Transverse colon (tissue), 4 donors: ENCODE results near the gene BOC. TPM values are rescaled to one million over a fixed set of nuclear protein-coding genes. Genes with fewer than 3 reads are reported as not detected.

Experiments used
- DNase-seq: peaks from one replicate; pipeline ENCODE4 v3.0.0-alpha.2; 2019
- H3K27ac ChIP-seq, 4 donors: fragments of 200-600 bp; sonication (generic); 2 replicates each; pipeline ENCODE4 v1.5.1; 2016 to 2018; ENCODE audit warnings: inconsistent platforms in 4 of 4
- H3K27me3 ChIP-seq: fragments of 200-600 bp; sonication (generic); 2 replicates; pipeline ENCODE4 v1.5.1; 2017; ENCODE audit warnings: inconsistent platforms
- H3K36me3 ChIP-seq, 4 donors: fragments of 200-600 bp; sonication (generic); 2 replicates each; pipeline ENCODE4 v1.5.1; 2017 to 2019; ENCODE audit warnings: inconsistent platforms in 4 of 4
- H3K4me1 ChIP-seq, 4 donors: fragments of 200-600 bp; sonication (generic); 2 replicates each; pipeline ENCODE4 v1.5.1; 2017 to 2020; ENCODE audit warnings: inconsistent platforms in 4 of 4
- H3K4me3 ChIP-seq, 4 donors: fragments of 200-600 bp; sonication (generic); 1 replicate in 1 of 4; 2 replicates in 3 of 4; pipeline versions ENCODE4 v1.5.1 to v1.6.1; 2017 to 2019; ENCODE audit warnings: inconsistent platforms in 4 of 4
- H3K9me3 ChIP-seq, 2 donors: fragments of 200-600 bp; sonication (generic); 2 replicates each; pipeline ENCODE4 v1.5.1; 2017 to 2019; ENCODE audit warnings: inconsistent platforms in 2 of 2
- CTCF ChIP-seq, 5 experiments: fragments of 200-600 bp in 3 of 5; fragments of 450-650 bp in 2 of 5; sonication (generic) in 3 of 5; IDR thresholded peaks; 1 replicate in 2 of 5; 2 replicates in 3 of 5; pipeline ENCODE4 v1.5.1; 2016 to 2017; ENCODE audit warnings: antibody characterized with exemption in 5 of 5, inconsistent platforms in 3 of 5, mild to moderate bottlenecking in 2 of 5, moderate library complexity in 1 of 5
- EP300 ChIP-seq: sonication (generic); formaldehyde crosslinking; IDR thresholded peaks from one replicate; pipeline ENCODE4 v1.6.1; 2017; ENCODE audit warnings: antibody characterized with exemption, low read depth
- POLR2A ChIP-seq: fragments of 450-650 bp; IDR thresholded peaks from one replicate; pipeline ENCODE4 v1.6.1; 2016; ENCODE audit warnings: antibody characterized with exemption, mild to moderate bottlenecking, moderate library complexity
- POLR2AphosphoS5 ChIP-seq, 3 donors: sonication (generic); formaldehyde crosslinking; IDR thresholded peaks; one replicate each; pipeline ENCODE4 v1.6.1; 2016; ENCODE audit warnings: antibody characterized with exemption in 3 of 3
- WGBS, 2 donors: methylation state at CpG; one replicate each; pipeline ENCODE4 v1.1.5; 2018; ENCODE audit warnings: low coverage in 1 of 2; 5-methylcytosine and 5-hydroxymethylcytosine counted together
- in situ Hi-C, 4 donors: fragments of 200-750 bp; cut with MboI; loops; one replicate each; pipeline versions ENCODE4 v1.15.0 to v1.15.1; 2017; ENCODE audit warnings: low sequenced_read_pairs in 3 of 4, low pct_ligation_motif_present in 1 of 4, low pct_unique_long_range_greater_than_20kb in 1 of 4
- intact Hi-C: fragments of 100-400 bp; cut with DNase I; formaldehyde crosslinking; loops from one replicate; pipeline ENCODE4 v1.15.1; 2023; ENCODE audit warnings: low total_unique reads
- total RNA-seq, 4 donors: library from RNA; depleted of rRNA; stranded (reverse); fragments of >200 nt; gene quantifications; one replicate each; pipeline ENCODE4 v1.1.0, GENCODE V29; 2016

BOC gene
- total RNA-seq, 4 donors from 2014 or later = 15.2 to 77.4 (median 45.4) TPM

- Histone ChIP-seq H3K9me3 (no peaks in the 10 kb centered on the region), H3K4me1 (peaks cover 8 to 42% (median 21%) of the 10 kb centered on the region in 4 donors), H3K36me3 (no peaks in the 10 kb centered on the region), H3K27me3 (no peaks in the 10 kb centered on the region), H3K27ac (peak overlapping the region; percentile 67 to 87 (median 78)), H3K4me3 (no peak overlapping the region)
- in situ Hi-C loops (no loop called here), intact Hi-C loops (no loop called here)
- no peak for DNase-seq
- TF ChIP-seq CTCF (IDR thresholded peaks at IDR 0.05) = no peak
- no peak for TF ChIP-seq POLR2AphosphoS5 (IDR thresholded peaks at IDR 0.05)
- no peak for TF ChIP-seq EP300
- no peak for TF ChIP-seq POLR2A
These were observed 35.7 kb downstream of the BOC start for GRCh38 chr3:113247068-113247467.

GRCh38 chr3:113247675-113248458, 36.5 kb downstream of the BOC start:
- Histone ChIP-seq H3K4me1 (peaks cover 8 to 38% (median 21%) of the 10 kb centered on the region in 4 donors), H3K27ac (peak overlapping the region; percentile 67 to 87 (median 78)), H3K4me3 (no peak overlapping the region), H3K36me3 (no peaks in the 10 kb centered on the region), H3K27me3 (no peaks in the 10 kb centered on the region), H3K9me3 (no peaks in the 10 kb centered on the region)
- intact Hi-C loops (no loop called here), in situ Hi-C loops (no loop called here)
- DNase-seq = no peak
- WGBS, 2 donors = 27 to 52% methylated on average over 4 to 7 of the region's 7 CpGs
- TF ChIP-seq POLR2AphosphoS5 (IDR thresholded peaks at IDR 0.05) (peak in 2 of 3 donors; percentile 68 to 73), POLR2A (no peak), EP300 (peak; percentile 25), CTCF (IDR thresholded peaks at IDR 0.05) (no peak)

- Histone ChIP-seq H3K27me3 (no peaks in the 10 kb centered on the region), H3K9me3 (no peaks in the 10 kb centered on the region), H3K36me3 (no peaks in the 10 kb centered on the region), H3K4me3 (no peak overlapping the region), H3K27ac (peak overlapping the region; percentile 67 to 87 (median 78)), H3K4me1 (peaks cover 9 to 48% (median 21%) of the 10 kb centered on the region in 4 donors)
- in situ Hi-C loops = no loop called here
- no peak for TF ChIP-seq CTCF (IDR thresholded peaks at IDR 0.05)
- TF ChIP-seq POLR2AphosphoS5 (IDR thresholded peaks at IDR 0.05) = peak; percentile 11 to 45 (median 18)
- DNase-seq = no peak
- WGBS, 2 donors = 35 to 55% methylated on average over 2 to 3 of the region's 3 CpGs
- intact Hi-C loops = no loop called here
These were observed 37.8 kb downstream of the BOC start for GRCh38 chr3:113249111-113249510.

- H3K36me3 ChIP-seq = no peaks in the 10 kb centered on the region
- DNase-seq = no peak
- peaks cover 12 to 53% (median 23%) of the 10 kb centered on the region in 4 donors for H3K4me1 ChIP-seq
- no peaks in the 10 kb centered on the region for H3K27me3 ChIP-seq
- no peaks in the 10 kb centered on the region for H3K9me3 ChIP-seq
- intact Hi-C loops (no loop called here), in situ Hi-C loops (no loop called here)
- no peak overlapping the region for H3K4me3 ChIP-seq
- peak overlapping the region; percentile 67 to 87 (median 78) for H3K27ac ChIP-seq
- TF ChIP-seq POLR2A = no peak
- WGBS, 2 donors = 95 to 100% methylated on average over 2 to 8 of the region's 8 CpGs
These were observed 38.2 kb downstream of the BOC start for GRCh38 chr3:113249601-113250000.
